NCI-H1436 (cell line): ENCODE measurements around the gene MRPL36.
"Not testable (repeated sequence)": the region's sequence is repeated elsewhere in the genome, so short reads cannot be mapped to it uniquely, and the experiment has no call there.

Experiments used
- DNase-seq: peaks from one replicate; lab custom pipeline; 2025; lab: John Stamatoyannopoulos, UW

The MRPL36 gene

DNA sequence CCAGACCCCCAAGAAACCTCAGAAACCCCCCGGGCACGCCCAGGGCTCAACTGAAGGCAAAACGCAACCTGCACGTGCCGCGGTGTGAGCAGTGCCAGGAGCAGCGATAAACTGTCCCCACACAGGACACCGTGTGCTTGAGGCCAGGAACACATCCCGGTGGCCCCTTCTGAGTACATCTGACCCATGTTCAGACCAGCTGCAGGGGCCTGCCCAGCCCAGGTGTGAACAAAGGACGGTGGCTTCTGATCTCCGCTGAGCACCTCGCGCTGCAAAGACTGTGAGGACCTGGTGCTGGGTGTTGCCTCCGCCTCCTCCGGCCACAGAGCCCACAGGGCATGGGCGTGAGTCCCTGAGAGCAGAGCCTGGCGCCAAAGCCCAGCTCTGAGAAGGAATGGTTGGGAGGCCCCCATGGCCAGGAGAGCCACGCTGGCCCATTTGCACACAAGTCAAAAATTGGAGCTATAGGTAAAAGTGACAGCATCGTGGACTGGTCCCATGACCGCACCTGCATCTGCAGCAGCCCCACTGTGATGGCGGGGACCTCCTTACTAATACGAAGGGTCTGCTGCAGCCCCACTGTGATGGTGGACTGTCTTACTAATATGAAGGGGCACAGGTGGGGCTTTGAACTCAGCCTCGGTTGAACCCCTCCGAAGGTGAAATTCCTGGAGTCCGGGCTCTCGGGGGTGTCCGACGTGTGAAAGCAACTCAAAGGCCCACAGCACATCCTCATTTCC, 33.0 kb upstream of the MRPL36 start:
- DNase-seq, result no peak

DNA sequence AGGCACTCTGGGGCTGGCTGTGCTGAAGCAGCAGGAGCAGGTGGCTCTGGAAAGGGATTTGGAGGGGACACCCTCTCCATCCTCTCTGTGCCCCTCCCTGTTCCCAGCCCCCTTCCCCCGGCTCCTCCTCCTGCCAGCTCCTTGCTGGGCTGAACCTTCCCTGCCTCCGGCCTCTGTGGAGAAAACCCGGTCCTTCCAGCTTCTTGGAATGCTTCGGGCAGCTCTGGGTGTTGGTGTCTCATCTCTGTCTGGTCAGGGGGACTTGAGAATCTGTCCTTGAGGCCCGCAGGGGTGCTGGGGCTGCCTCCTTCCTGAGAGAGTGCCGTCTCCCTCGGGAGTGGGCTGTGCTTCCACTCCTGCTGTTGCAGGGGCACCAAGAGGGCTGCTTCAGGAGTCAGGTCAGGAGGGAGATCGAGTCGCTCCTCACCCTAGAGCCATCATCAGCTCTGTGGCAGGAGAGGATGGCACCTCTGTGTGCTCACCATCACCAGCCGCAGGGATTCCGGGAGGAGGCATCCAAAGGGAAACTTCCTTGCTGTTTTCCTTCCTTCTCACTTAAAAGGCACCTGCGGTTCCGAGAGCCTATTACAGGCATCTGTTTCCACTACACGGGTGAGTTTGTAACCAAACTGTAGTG, 32.2 kb upstream of the MRPL36 start:
- DNase-seq, result no peak

DNA sequence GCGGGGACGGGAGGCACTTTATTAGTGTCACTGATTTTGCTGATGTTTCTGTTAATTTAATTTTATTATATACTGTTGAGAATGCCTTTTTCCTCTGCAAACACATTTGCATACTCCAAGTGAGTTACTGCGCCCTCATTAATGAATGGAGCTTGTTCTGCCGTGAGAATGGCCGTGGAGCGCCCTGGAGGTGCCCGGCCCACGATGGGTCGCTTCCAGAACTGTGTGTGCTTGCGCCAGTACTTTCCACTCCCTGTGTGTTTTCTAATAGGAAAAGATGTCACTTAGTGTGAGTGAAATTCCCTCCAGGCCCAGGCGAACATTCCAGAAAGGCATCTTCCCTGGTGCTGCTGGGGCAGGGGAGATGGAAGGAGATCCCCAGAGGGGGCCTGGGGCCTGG, 31.6 kb upstream of the MRPL36 start:
- no peak for DNase-seq

DNA sequence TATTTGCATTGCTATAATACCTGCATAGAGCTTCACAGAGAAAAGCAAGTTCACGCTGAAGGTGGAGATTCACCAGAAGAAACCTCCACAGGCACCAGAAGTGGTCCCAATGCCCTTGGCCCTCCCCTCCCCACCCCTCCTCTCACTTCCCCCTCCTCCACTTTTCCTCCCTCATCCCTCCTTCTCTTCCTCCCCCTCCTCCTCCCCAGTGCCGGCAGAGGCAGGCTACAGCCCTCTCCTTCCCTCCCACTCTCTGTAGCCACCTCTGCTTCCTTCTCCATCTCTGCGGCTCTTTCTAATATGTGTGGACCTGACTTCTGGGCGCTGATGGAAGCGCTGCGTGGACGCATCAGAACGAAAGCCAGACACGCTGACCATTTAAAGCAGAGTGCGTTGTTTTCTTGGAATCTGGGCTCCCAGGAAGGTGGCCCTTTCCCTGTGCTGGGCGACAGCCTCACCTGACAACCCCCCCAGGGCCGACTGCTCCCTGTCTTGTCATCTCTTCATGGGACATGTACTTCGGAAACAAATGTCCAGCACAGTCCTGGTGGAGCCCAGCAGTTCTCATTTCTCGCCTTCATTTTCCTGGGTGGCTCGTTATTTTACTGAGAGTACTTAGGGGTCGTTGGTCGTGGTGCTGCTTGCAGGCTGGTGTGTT, 31.1 kb upstream of the MRPL36 start:
- no peak for DNase-seq

DNA sequence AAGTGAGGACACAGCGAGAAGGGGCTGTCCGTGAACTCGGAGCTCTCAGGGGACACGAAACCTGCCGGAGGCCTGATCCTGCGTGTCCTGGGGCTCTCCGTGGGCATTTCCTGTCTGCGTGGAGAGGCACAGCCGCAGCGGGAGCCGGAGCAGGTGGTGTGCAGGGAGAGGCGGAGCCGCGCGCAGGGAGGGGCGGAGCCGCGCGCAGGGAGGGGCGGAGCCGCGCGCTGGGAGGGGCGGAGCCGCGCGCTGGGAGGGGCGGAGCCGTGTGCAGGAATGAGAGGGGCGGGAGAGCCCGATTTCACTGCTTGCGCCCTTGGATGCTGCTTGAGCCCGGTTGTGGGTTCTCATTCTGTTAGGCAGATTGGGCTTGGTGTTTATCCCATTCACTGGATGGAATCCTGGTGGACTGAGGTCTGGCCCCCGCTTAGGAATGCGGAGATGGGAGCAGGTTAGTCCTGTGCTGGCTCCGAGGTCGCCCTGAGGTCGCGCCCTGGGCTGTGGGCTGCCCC, 28.3 kb upstream of the MRPL36 start:
- no peak for DNase-seq

DNA sequence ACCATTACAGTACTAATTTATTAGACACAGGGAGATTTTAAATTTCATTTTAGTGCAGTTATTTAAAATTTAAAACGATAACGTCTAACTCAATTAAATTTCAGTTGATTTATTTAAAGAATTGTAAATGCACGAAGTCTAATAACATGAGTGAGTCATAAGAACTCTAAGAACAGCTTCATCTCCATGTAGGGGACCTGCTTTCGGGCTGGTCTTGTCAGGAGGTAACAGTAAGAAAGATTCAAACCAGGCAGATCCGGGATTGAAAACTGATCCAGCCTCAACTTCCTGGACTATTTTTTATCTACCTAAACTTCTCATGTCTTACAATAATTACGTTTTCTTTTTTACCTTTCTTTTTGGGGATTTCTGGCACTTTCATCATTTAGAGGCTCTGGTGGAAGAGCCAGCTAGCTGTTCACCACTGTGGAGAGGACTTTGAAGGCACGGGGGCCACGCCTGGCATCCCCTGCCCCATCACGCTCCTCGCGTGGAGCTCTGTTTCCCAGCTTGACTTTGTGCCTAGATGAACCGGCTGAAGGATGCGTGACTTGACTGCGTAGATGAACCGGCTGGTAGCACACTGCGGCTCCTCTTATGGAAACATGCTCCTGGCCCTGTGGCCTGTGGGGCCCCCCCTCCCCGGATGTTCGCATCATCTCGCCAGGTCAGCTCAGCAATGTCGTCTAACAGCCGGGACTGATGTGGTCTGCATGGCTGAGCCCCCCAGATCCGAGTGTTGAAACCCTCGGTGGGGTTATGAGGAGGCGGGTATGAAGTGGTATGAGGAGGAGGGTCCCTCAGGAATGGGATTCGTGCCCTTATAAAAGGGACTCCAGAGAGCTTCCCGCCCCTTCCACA, 27.6 kb upstream of the MRPL36 start:
- no peak for DNase-seq

DNA sequence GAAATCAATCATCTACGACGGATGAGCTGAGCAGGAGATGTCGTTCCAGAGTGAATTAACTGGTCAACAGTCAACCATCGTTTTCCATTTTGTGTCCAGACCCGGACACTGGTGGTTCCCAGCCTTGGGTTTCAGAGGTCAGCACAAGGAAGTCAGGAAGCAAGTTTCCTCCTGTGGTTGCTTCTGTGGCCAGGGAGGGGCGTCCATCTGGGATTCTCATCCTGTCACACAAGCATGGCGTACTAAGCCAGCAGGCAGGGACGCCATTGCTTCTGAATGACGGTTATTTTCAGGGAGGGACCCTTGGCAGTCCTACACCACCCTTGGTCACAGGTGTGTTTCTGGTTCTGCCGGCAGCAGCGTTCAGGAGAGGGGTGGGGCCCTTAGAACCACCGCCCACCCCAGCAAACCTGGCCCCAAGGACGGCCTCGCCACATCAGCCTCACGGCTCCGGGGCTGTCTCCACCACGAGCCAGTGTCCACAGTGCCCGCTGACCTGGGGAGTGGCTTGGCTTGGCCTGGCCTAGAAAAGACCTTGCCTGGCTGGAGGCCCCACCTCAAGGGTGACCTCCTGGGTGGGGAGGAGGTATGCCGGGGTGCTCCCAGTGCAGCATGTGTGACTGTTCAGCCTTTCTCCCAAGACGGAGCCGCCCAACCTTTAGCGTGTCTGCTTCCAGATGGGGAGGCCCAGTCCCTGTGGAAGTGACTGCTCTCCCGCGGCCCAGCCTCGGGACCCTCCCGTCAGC, 26.8 kb upstream of the MRPL36 start:
- no peak for DNase-seq

DNA sequence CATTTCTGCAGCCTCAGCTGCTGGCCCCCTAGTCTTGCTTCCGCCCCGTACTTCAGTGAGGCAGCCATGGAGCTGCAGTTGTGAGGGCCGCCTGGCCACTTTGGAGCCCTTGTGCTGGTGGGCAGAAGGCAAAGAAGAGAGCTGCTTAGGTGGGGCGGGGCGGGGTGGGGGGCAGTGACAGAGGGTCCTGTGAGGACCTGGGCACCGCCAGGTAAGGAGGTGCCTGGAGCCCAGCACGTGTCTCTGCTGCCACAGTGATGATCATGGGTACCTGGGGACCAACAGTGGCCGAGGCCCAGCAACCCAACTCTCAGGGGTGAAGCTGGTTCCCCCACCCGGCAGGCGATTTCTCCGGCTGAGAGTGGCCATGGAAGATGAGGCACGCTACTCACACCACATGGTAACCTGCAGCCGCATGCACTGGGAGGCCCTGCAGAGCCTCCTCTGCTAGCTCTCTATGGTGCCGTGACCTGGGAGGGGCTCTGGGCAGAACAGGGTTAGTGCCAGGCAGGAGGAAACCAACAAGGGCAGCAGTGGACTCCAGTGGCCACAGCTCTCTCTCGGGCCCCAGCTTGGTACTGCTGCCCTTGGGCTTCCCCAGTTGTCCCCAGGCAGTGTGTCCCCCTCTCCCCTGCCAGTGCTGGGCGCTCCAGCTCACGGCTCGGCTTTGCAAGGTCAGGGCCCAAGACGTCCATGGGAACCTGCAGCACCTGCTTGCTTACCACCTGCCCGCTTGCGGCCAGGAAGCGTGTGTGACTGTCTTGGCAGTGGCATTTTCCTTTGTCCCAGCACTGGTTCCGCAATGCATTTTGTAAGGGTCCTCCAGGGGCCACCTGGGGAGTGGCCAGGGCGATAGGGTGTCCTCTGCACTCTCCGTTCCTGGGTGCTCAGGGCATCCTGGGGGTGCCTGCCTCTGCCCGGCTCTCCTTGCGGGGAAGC, 25.5 kb upstream of the MRPL36 start:
- DNase-seq, result no peak

DNA sequence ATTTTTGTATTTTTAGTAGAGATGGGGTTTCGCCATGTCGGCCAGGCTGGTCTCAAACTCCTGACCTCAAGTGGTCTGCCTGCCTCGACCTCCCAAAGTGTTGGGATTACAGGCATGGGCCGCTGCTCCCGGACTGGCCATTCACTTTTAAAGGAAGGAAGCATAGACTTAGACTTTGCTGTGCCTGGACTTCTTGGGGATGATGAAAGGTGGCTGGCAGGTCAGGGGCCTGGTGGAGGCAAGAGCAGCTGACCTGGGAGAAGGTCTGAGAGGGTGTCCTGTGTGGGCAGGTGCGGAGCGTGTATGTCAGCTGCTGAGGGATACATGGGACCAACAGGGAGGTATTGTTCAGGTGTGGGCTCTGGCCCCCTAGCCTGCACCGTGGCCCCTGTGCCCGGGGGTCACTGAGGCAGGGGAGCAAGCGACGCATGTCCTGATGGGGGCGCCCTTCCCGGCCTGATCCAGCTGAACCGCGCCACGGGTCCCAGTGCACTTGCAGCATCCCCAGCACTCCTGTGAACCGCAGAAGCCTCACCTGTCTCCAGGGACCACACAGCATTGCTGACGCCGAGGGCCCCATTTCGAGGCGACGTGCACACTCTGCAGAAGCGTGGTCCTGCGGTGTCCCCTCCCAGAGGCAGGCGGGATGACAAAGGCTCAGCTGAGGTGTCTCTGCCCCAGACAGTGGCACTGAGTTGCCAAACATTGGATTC, 24.6 kb upstream of the MRPL36 start:
- DNase-seq, result no peak

DNA sequence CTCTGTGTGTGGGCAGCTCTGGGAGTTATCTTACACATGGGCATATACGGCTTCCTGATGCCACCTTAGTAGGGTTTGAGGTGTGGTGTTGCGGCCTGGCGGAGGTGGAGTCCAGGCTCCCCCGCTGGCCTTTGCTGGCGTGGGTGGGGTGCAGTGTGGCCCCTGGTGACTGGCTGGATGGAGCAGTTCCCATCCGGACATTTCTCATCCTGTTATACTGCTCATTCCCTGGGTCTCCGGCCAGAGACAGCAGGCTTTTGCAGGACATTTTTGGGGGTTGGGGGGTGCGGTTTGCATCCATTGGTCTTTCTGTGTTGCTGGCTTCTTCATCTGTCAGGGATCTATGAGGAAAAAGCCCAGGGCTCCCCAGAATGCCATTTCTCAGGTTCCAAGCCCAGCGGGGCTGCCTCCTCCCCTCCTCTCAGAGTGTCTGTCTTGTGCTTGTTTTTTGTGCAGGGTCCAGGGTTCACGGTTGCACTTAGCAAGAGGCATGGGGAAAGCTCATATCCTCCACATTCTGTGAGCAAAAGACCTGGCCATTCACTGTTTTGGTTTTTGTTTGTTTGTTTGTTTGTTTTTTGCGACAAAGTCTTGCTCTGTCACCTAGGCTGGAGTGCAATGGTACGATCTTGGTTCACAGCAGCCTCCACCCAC, 23.9 kb upstream of the MRPL36 start:
- DNase-seq, result no peak

DNA sequence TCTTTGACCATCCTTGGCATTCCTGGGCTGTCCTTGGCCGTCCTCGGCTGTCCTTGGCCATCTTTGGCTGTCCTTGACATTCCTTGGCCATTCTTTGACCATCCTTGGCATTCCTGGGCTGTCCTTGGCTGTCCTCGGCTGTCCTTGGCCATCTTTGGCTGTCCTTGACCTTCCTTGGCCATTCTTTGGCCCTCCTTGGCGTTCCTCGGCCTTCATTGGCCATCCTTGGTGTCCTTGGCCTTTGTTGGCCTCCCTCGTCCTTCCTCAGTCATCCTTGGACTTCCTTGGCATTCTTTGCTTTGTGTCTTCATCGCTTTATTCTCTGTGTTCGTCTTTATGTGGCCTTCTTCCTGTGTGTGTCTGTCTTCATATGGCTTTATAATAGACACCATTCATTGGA, 22.2 kb upstream of the MRPL36 start:
- DNase-seq, result no peak

DNA sequence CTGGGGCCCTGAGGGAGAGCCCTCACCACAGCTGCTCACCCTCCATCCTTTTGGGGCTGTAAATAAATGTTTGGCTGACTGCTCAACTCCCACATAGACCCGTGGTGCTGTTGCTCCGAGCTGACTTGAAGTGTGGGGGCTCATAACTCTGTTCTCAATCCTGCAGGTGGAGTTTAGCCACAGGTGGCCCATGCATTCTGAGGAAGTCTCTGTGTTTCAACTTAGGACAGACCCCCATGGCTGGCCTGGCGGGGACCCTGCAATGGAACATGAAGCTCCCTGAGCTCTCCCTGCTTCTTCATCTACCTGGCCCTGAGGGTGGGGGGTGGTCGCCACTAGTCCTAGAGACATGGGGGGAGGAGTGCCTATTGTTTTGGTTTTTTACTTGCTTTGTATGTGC, 21.3 kb upstream of the MRPL36 start:
- DNase-seq, result no peak

DNA sequence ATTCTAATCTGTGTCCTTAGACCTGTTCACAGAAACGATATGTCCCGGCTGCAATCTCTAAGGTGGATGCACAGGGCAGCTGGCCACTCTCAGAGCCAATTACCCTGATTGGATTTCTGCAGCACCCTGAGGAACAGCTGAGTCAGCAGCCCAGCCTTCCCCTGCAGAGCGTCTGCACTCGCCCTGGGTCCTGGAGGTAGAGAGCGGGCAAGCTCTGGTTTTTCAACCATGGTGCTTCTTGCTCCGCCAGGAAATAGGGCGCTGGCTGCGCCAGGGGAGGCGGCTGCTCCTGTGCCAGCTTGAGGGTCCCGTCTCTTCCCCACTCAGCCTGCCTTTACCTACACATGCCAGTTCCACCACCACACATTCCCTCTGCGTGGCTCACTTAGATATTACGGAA, 20.7 kb upstream of the MRPL36 start:
- DNase-seq, result no peak

DNA sequence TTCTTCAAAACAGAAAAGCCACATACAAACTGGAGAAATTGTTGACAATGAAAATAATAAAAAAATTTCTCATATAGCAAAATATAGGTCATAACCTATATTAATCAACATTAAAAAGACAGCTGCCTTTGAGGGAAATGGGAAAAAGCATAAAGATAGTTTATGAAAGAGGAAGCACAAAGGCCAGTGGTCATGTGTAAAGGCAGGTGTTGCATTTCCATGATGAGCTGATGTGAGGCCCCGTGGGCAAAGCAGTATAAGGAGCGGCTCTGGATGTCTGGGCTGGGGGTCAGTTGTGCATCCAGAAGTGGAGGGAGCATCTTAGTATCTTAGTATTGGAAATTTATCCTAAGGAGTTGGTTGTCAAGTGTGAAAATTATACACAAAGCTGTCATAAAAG, 19.8 kb upstream of the MRPL36 start:
- no peak for DNase-seq

DNA sequence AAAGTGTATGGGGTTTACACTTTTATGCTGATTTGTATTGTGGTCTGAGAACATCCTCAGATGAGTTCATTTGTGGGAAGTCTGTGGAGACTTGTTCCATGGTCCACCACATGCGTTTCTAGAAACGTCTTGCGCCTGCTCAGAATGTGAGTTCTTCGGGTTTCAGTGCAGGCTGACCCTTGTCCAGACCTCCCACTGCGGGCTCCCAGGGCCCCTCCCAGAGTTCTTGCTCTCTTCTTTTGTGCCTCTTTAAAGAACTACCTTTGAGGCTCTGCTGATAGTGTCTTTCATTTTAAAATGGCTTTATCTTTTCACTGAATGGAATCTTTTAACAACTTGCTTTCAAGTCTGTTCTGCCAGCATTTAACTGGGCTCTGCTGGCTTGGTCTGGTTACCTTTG, 19.1 kb upstream of the MRPL36 start:
- no peak for DNase-seq

DNA sequence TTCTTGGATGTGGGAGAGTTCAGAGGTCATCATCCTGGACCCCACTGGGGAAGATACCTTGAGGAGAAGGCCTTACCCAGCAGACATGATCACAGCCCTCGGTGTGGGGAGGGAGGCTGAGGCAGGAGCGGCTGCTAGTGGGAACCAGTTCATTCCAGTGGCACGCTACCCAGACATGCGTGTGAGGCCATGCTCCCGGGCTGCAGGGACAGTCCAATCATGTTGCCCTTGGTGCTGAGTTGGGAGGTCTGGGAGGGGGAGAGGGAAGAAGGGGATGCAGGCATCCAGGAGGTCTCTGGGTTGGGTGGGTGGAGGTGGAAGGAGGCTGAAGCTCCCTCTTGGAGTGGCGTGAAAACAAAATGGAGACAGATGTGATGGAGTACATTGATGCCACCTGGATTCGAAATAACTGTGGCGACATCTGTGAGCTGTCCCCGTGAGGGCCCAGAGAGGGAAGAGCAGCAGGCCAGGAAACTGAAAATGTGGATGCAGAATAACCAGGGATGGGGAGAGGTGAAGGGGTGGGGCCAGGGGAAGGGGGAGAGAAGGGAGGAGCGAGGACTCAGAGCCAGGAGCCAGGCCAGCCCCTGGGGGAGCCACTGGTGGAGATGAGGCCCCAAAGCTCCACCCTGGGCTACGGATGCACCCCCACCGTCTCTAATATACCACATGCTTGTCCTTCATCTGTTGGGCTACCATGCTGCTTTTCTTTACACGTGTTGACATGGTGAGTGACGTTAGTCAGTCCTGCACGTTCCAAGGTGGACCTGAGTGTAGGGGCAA, 17.8 kb upstream of the MRPL36 start:
- DNase-seq, result no peak

DNA sequence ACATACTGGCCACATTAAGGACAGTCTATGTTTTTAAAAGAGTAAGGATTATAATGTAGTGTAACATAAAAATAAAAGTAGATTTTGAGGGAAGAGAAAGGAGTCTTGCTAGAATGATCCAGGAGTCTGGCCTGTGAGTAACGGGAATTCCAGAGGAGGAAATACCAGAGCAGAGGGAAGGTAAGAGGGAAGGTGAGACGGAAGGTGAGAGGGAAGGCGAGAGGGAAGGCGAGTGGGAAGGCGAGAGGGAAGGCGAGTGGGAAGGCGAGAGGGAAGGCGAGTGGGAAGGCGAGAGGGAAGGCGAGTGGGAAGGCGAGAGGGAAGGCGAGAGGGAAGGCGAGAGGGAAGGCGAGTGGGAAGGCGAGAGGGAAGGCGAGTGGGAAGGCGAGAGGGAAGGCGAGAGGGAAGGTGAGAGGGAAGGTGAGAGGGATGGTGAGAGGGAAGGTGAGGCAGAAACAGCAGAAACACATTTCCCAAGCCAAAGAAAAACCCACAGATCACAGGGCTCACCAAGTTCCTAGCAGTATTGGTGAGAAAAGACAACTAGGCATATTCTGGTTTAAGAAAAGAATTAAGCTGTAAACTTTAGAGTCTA, 17.0 kb upstream of the MRPL36 start:
- not testable (repeated sequence) for DNase-seq

DNA sequence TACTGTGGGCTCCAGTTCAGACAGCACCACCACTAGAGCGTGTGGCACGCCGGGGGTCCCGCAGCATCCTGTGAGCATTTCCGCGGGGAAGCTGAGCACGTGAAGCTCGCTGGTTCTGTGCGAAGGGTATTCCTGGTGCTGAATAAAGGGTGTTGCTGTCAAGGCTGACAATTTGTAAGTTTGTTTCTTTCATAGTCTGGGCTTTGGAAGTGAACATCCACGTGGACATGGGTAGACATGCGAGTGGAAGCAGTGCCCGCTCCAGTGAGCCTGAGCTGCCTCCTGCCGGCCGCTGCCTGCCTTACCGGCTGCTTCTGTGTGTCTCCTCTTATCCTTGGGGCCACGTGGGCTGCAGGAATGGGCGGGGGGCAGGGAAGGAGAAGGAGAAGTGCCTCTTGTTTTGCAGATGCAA, 16.2 kb upstream of the MRPL36 start:
- DNase-seq, result no peak
